Muscle layer of colon (tissue), 2 donors: ENCODE measurements around the gene USH2A.

Experiments
- H3K27ac ChIP-seq: one replicate; pipeline ENCODE4 v1.7.0; 2013; ENCODE audit warnings: low read depth, mild to moderate bottlenecking, low read length, moderate library complexity
- H3K27me3 ChIP-seq, 2 donors: one replicate each; pipeline ENCODE4 v1.7.0; 2013; ENCODE audit warnings: low read length in 2 of 2, mild to moderate bottlenecking in 2 of 2; ENCODE audit not compliant: insufficient read depth in 2 of 2, control insufficient read depth in 1 of 2
- H3K36me3 ChIP-seq: one replicate; pipeline ENCODE4 v1.7.0; 2013; ENCODE audit warnings: mild to moderate bottlenecking, low read length; ENCODE audit not compliant: insufficient read depth
- H3K4me1 ChIP-seq: one replicate; pipeline ENCODE4 v1.7.0; 2013; ENCODE audit warnings: mild to moderate bottlenecking, low read length; ENCODE audit not compliant: insufficient read depth
- H3K4me3 ChIP-seq, 2 donors: one replicate each; pipeline ENCODE4 v1.7.0; 2013; ENCODE audit warnings: low read length in 2 of 2, low read depth in 1 of 2, mild to moderate bottlenecking in 1 of 2, moderate library complexity in 1 of 2
- H3K9ac ChIP-seq: one replicate; pipeline ENCODE4 v1.7.0; 2013; ENCODE audit warnings: low read length
- H3K9me3 ChIP-seq: one replicate; pipeline ENCODE4 v1.7.0; 2013; ENCODE audit warnings: mild to moderate bottlenecking, low read length
- donor health status: abdominal sarcoma.
- donor health status: Adenocarcinoma of cecum.

Gene USH2A

GRCh38 chr1:215599418-215600074 lies 823.7 kb downstream of the USH2A start:
- no peaks in the 10 kb centered on the region for H3K9me3 ChIP-seq
- H3K27ac ChIP-seq: no peak overlapping the region
- peaks cover 19% of the 10 kb centered on the region for H3K36me3 ChIP-seq
- H3K4me1 ChIP-seq: peaks cover 39% of the 10 kb centered on the region
- H3K4me3 ChIP-seq: no peak overlapping the region
- no peak overlapping the region for H3K9ac ChIP-seq
- H3K27me3 ChIP-seq: no peaks in the 10 kb centered on the region

- Histone ChIP-seq H3K4me1 (peaks cover 34% of the 10 kb centered on the region), H3K9me3 (no peaks in the 10 kb centered on the region), H3K36me3 (peaks cover 19% of the 10 kb centered on the region)
Measured at GRCh38 chr1:215597961-215598360, 825.3 kb downstream of the USH2A start.

GRCh38 chr1:215595231-215595630 lies 828.0 kb downstream of the USH2A start:
- Histone ChIP-seq H3K9ac (no peak overlapping the region), H3K4me1 (peaks cover 29% of the 10 kb centered on the region), H3K36me3 (peaks cover 14% of the 10 kb centered on the region), H3K27ac (no peak overlapping the region), H3K4me3 (no peak overlapping the region), H3K27me3 (no peaks in the 10 kb centered on the region), H3K9me3 (peaks cover 3% of the 10 kb centered on the region)

More at GRCh38 chr1:215597961-215598360, 825.3 kb downstream of the USH2A start:
- Histone ChIP-seq H3K27ac (no peak overlapping the region), H3K9ac (no peak overlapping the region), H3K27me3 (no peaks in the 10 kb centered on the region), H3K4me3 (no peak overlapping the region)

GRCh38 chr1:215594640-215595039 lies 828.6 kb downstream of the USH2A start:
- H3K36me3 ChIP-seq: peaks cover 17% of the 10 kb centered on the region
- H3K9me3 ChIP-seq: peaks cover 3% of the 10 kb centered on the region
- H3K4me3 ChIP-seq: no peak overlapping the region
- peaks cover 24% of the 10 kb centered on the region for H3K4me1 ChIP-seq
- H3K9ac ChIP-seq: no peak overlapping the region
- H3K27me3 ChIP-seq: no peaks in the 10 kb centered on the region
- no peak overlapping the region for H3K27ac ChIP-seq

- Histone ChIP-seq H3K27ac (no peak overlapping the region), H3K4me3 (no peak overlapping the region), H3K36me3 (peaks cover 16% of the 10 kb centered on the region)
Measured at GRCh38 chr1:215590779-215591491, 832.3 kb downstream of the USH2A start.

GRCh38 chr1:215589650-215590435 lies 833.4 kb downstream of the USH2A start:
- no peak overlapping the region for H3K9ac ChIP-seq
- no peak overlapping the region for H3K4me3 ChIP-seq
- H3K9me3 ChIP-seq: peaks cover 3% of the 10 kb centered on the region
- peaks cover 11% of the 10 kb centered on the region for H3K36me3 ChIP-seq
- peaks cover 9% of the 10 kb centered on the region for H3K4me1 ChIP-seq
- no peaks in the 10 kb centered on the region for H3K27me3 ChIP-seq
- H3K27ac ChIP-seq: no peak overlapping the region

More at GRCh38 chr1:215590779-215591491, 832.3 kb downstream of the USH2A start:
- Histone ChIP-seq H3K9ac (no peak overlapping the region), H3K27me3 (no peaks in the 10 kb centered on the region), H3K4me1 (peaks cover 16% of the 10 kb centered on the region), H3K9me3 (peaks cover 3% of the 10 kb centered on the region)

- H3K9me3 ChIP-seq: no peaks in the 10 kb centered on the region
- H3K36me3 ChIP-seq: peaks cover 14% of the 10 kb centered on the region
- no peaks in the 10 kb centered on the region for H3K4me1 ChIP-seq
- no peak overlapping the region for H3K9ac ChIP-seq
- no peak overlapping the region for H3K4me3 ChIP-seq
- no peak overlapping the region for H3K27ac ChIP-seq
- H3K27me3 ChIP-seq: no peaks in the 10 kb centered on the region
Measured at GRCh38 chr1:215584389-215584788, 838.9 kb downstream of the USH2A start.

GRCh38 chr1:215583185-215583749 lies 840.0 kb downstream of the USH2A start:
- H3K9ac ChIP-seq: no peak overlapping the region
- H3K36me3 ChIP-seq: peaks cover 11% of the 10 kb centered on the region
- H3K27me3 ChIP-seq: no peaks in the 10 kb centered on the region
- H3K9me3 ChIP-seq: no peaks in the 10 kb centered on the region
- H3K4me1 ChIP-seq: no peaks in the 10 kb centered on the region
- H3K27ac ChIP-seq: no peak overlapping the region
- no peak overlapping the region for H3K4me3 ChIP-seq

GRCh38 chr1:215581896-215582295 lies 841.4 kb downstream of the USH2A start:
- Histone ChIP-seq H3K4me3 (no peak overlapping the region), H3K9ac (no peak overlapping the region), H3K4me1 (no peaks in the 10 kb centered on the region), H3K9me3 (no peaks in the 10 kb centered on the region), H3K36me3 (peaks cover 23% of the 10 kb centered on the region), H3K27ac (no peak overlapping the region), H3K27me3 (no peaks in the 10 kb centered on the region)
